ENCODE data around the gene LHX4. TPM values are rescaled to one million over a fixed set of nuclear protein-coding genes. Genes with fewer than 3 reads are reported as not detected.

LHX4 gene
- total and polyA plus RNA-seq, 2 of the 13 experiments (the other 11 are each of a cell fraction or from before 2014, with no cell fraction given): 0.03 to 0.07 TPM

GRCh38 chr1:180187626-180188025 is 42.4 kb upstream of the LHX4 start:
- Histone ChIP-seq H3K9me3 (ENCODE audit: low read length) (no peaks in the 10 kb centered on the region), H3K4me1 (ENCODE audit: insufficient read depth, low read length) (no peaks in the 10 kb centered on the region), H3K9ac (ENCODE audit: insufficient read depth, low read depth, low read length) (no peak overlapping the region), H3K27ac (ENCODE audit: extremely low read length, insufficient read depth, low read length) (no peak overlapping the region), H2AFZ (ENCODE audit: low read length) (no peak overlapping the region), H4K20me1 (ENCODE audit: insufficient read depth, low read length) (no peaks in the 10 kb centered on the region), H3K36me3 (replicated peaks in 1 of 2; ENCODE audit: control insufficient read depth in 1 of 2, insufficient read depth in 2 of 2, low read length in 2 of 2) (no peaks in the 10 kb centered on the region), H3K27me3 (ENCODE audit: control insufficient read depth in 1 of 2, insufficient read depth in 2 of 2, low read length in 2 of 2) (no peaks in the 10 kb centered on the region), H3K4me3 (replicated peaks in 1 of 3; ENCODE audit: insufficient read depth in 1 of 3, low read depth in 2 of 3, low read length in 3 of 3) (no peak overlapping the region), H3K79me2 (ENCODE audit: insufficient read depth, low read length) (no peaks in the 10 kb centered on the region), H3K4me2 (ENCODE audit: low read depth, low read length) (no peak overlapping the region)
- no peak for FAIRE-seq
- POLR2A ChIA-PET: no interaction called here
- ATAC-seq: no peak
- CTCF ChIA-PET (ENCODE audit: low intra/inter-chr PET ratio, low total read pairs): interaction anchor here (1.6 to 3.3 kb wide), 3 partner anchors 228 to 295 kb away, joined by 8 to 24 read pairs (median 9); no protein-coding TSS in a partner anchor
- no peak for DNase-seq (ENCODE audit: low spot score)
- intact Hi-C loops (cut with micrococcal nuclease; ENCODE audit: unreplicated experiment) (loop anchor here (1.0 to 10.0 kb wide), 3 partner anchors 57 to 291 kb away; no protein-coding TSS in a partner anchor), in situ Hi-C loops (cut with HindIII; ENCODE audit: extremely low pct_ligation_motif_present, low pct_unique_long_range_greater_than_20kb) (loop anchor here (5.0 to 10.0 kb wide), 3 partner anchors 77 to 300 kb away; no protein-coding TSS in a partner anchor)
- BruUV-seq (replicated peaks): no TSS peak
- no peak for TF ChIP-seq ZNF878 (CRISPR knock-in tag; IDR thresholded peaks at IDR 0.05)
- TF ChIP-seq GFI1 (CRISPR knock-in tag; IDR thresholded peaks at IDR 0.05; ENCODE audit: borderline replicate concordance): no peak
- TF ChIP-seq SIN3A (IDR thresholded peaks at IDR 0.05; ENCODE audit: borderline replicate concordance, low read depth, low read length): no peak
- no peak for TF ChIP-seq ZSCAN5A (CRISPR knock-in tag; IDR thresholded peaks at IDR 0.05; ENCODE audit: borderline replicate concordance)
- no peak for TF ChIP-seq ESRRA (CRISPR knock-in tag; IDR thresholded peaks at IDR 0.05; ENCODE audit: low read depth)
- no peak for TF ChIP-seq CSRNP1 (CRISPR knock-in tag; IDR thresholded peaks at IDR 0.05)
- TF ChIP-seq ZFP41 (CRISPR knock-in tag; IDR thresholded peaks at IDR 0.05; ENCODE audit: borderline replicate concordance): no peak
- TF ChIP-seq ZNF629 (CRISPR knock-in tag; conservative IDR thresholded peaks at IDR 0.05): no peak
- no peak for TF ChIP-seq ATRX (CRISPR knock-in tag; IDR thresholded peaks at IDR 0.05; ENCODE audit: borderline replicate concordance)
- no peak for TF ChIP-seq ARID3A (IDR thresholded peaks at IDR 0.05; ENCODE audit: low read depth, low read length)
- no peak for TF ChIP-seq HOXA7 (CRISPR knock-in tag; IDR thresholded peaks at IDR 0.05)
- 51% methylated on average over 5 of the region's 5 CpGs for WGBS (ENCODE audit: low lambda C conversion rate)
